Panc1 (cell line): Measurements from ENCODE around the gene RASGEF1C. TPM values are rescaled to one million over a fixed set of nuclear protein-coding genes. Genes with fewer than 3 reads are reported as not detected.

Experiments used
- ATAC-seq: fragments of 200-7000 bp; cut with Tn5 transposase; 2 replicates; pipeline ENCODE4 v1.9.1; 2020; ENCODE audit warnings: mild to moderate bottlenecking, moderate library complexity
- BruUV-seq: library from RNA; stranded (reverse); fragments of 400-500 nt; replicated peaks from 2 replicates; lab custom pipeline; 2021; lab: Mats Ljungman, UMichigan
- CTCF ChIA-PET: fragments of 300-600 bp; sonication (Branson Sonifier 250); formaldehyde crosslinking; loops from one replicate; lab custom pipeline; 2022; ENCODE audit warnings: antibody characterized with exemption; lab: Charles Lee
- POLR2A ChIA-PET: fragments of 300-600 bp; sonication (Branson Sonifier 250); formaldehyde crosslinking; loops from one replicate; lab custom pipeline; 2022; ENCODE audit warnings: antibody characterized with exemption; lab: Charles Lee
- DNase-seq: peaks from one replicate; pipeline ENCODE4 v3.0.0-alpha.2; 2010; ENCODE audit warnings: low read depth, low spot score
- H3K27ac ChIP-seq: 2 replicates; pipeline ENCODE4 v1.5.1; 2011; ENCODE audit warnings: mild to moderate bottlenecking, low read length, inconsistent platforms
- H3K27me3 ChIP-seq: fragments of 200-500 bp; sonication (Bioruptor generic); 2 replicates; pipeline ENCODE4 v1.6.0; 2014; ENCODE audit warnings: low read length, inconsistent platforms; ENCODE audit not compliant: control insufficient read depth, insufficient read depth
- H3K36me3 ChIP-seq: fragments of 200-500 bp; sonication (Bioruptor generic); 2 replicates; pipeline ENCODE4 v1.5.1; 2014; ENCODE audit warnings: inconsistent platforms, mild to moderate bottlenecking, low read length, moderate library complexity; ENCODE audit not compliant: control insufficient read depth, insufficient read depth
- H3K4me1 ChIP-seq: 2 replicates; pipeline ENCODE4 v1.5.1; 2011; ENCODE audit warnings: inconsistent platforms, mild to moderate bottlenecking, low read length, moderate library complexity; ENCODE audit not compliant: control insufficient read depth, insufficient read depth
- H3K4me3 ChIP-seq, 2 experiments: 2 replicates each; pipeline ENCODE4 v1.5.1; 2011 to 2012; ENCODE audit warnings: low read depth in 2 of 2, low read length in 2 of 2, mild to moderate bottlenecking in 2 of 2, inconsistent platforms in 1 of 2, moderate library complexity in 1 of 2
- H3K9me3 ChIP-seq: fragments of 200-500 bp; sonication (Bioruptor generic); 2 replicates; pipeline ENCODE4 v1.5.1; 2014; ENCODE audit warnings: low read depth, mild to moderate bottlenecking, inconsistent platforms, low read length, moderate library complexity; ENCODE audit not compliant: control insufficient read depth, insufficient read depth
- CTCF ChIP-seq: fragments of 450-650 bp; IDR thresholded peaks from 2 replicates; pipeline ENCODE4 v1.5.1; 2017; ENCODE audit warnings: mild to moderate bottlenecking
- POLR2AphosphoS5 ChIP-seq: IDR thresholded peaks from 2 replicates; pipeline ENCODE4 v1.6.1; 2012; ENCODE audit warnings: mild to moderate bottlenecking, low read depth, low read length, moderate library complexity
- REST ChIP-seq, 2 experiments: IDR thresholded peaks; 2 replicates each; pipeline ENCODE4 v1.6.1; 2011 to 2012; ENCODE audit warnings: low read depth in 2 of 2, control low read depth in 1 of 2, low read length in 1 of 2, mild to moderate bottlenecking in 1 of 2, moderate library complexity in 1 of 2; ENCODE audit not compliant: insufficient read depth in 1 of 2
- SIN3A ChIP-seq: IDR thresholded peaks from 2 replicates; pipeline ENCODE4 v1.6.1; 2012; ENCODE audit warnings: low read depth, mild to moderate bottlenecking, low read length, moderate library complexity, borderline replicate concordance; ENCODE audit not compliant: insufficient read depth
- TCF7L2 ChIP-seq: IDR thresholded peaks from 2 replicates; pipeline ENCODE4 v1.6.1; 2011; ENCODE audit warnings: mild to moderate bottlenecking, low read depth, low read length, inconsistent platforms
- in situ Hi-C: cut with HindIII; loops from 2 replicates; pipeline ENCODE4 v1.10.0; 2016; ENCODE audit warnings: low sequenced_read_pairs, low pct_unique_long_range_greater_than_20kb
- intact Hi-C: fragments of 100-400 bp; cut with micrococcal nuclease; formaldehyde crosslinking; loops from one replicate; pipeline ENCODE4 v1.10.0; 2022; ENCODE audit not compliant: unreplicated experiment
- total RNA-seq: library from RNA; stranded (reverse); gene quantifications from one replicate; pipeline ENCODE4 v1.2.1, GENCODE V29; 2021; ENCODE audit not compliant: unreplicated experiment

RASGEF1C gene
- total RNA-seq, 1 experiment from 2014 or later = 0.49 TPM

- Histone ChIP-seq H3K27me3 (no peaks in the 10 kb centered on the region), H3K9me3 (no peaks in the 10 kb centered on the region), H3K4me1 (no peaks in the 10 kb centered on the region), H3K36me3 (no peaks in the 10 kb centered on the region), H3K4me3 (no peak overlapping the region), H3K27ac (no peak overlapping the region)
- no TSS peak for BruUV-seq
- intact Hi-C loops (no loop called here), in situ Hi-C loops (no loop called here)
- CTCF ChIA-PET = no interaction called here
- DNase-seq (no peak), ATAC-seq (no peak)
- TF ChIP-seq REST (IDR thresholded peaks at IDR 0.05; ENCODE audit: insufficient read depth in 1 of 2, low read depth in 2 of 2, low read length in 1 of 2) (no peak), POLR2AphosphoS5 (no peak), TCF7L2 (no peak), CTCF (no peak), SIN3A (no peak)
- POLR2A ChIA-PET = interaction anchor here (0.7 kb wide), 1 partner anchor 121 kb away, joined by 7 read pairs; no protein-coding TSS in a partner anchor
These were observed 15.1 kb downstream of the RASGEF1C start for GRCh38 chr5:180193749-180194375.

- Histone ChIP-seq H3K36me3 (no peaks in the 10 kb centered on the region), H3K27me3 (no peaks in the 10 kb centered on the region), H3K4me1 (no peaks in the 10 kb centered on the region), H3K27ac (no peak overlapping the region), H3K9me3 (no peaks in the 10 kb centered on the region), H3K4me3 (no peak overlapping the region)
- in situ Hi-C loops = no loop called here
- ChIA-PET POLR2A (no interaction called here), CTCF (no interaction called here)
- TF ChIP-seq TCF7L2 (no peak), SIN3A (no peak), POLR2AphosphoS5 (no peak)
- intact Hi-C loops = no loop called here
- no TSS peak for BruUV-seq
- DNase-seq = no peak
- ATAC-seq = no peak
These were observed 17.3 kb downstream of the RASGEF1C start for GRCh38 chr5:180191716-180192115.

- POLR2A ChIA-PET = no interaction called here
- CTCF ChIA-PET = no interaction called here
- intact Hi-C loops (no loop called here), in situ Hi-C loops (no loop called here)
- no peak overlapping the region for H3K4me3 ChIP-seq
- H3K9me3 ChIP-seq = no peaks in the 10 kb centered on the region
- TF ChIP-seq CTCF (no peak), SIN3A (no peak)
- no peaks in the 10 kb centered on the region for H3K36me3 ChIP-seq
- no peaks in the 10 kb centered on the region for H3K4me1 ChIP-seq
- BruUV-seq = no TSS peak
- H3K27me3 ChIP-seq = no peaks in the 10 kb centered on the region
- DNase-seq (no peak), ATAC-seq (no peak)
- H3K27ac ChIP-seq = no peak overlapping the region
These were observed 21.2 kb downstream of the RASGEF1C start for GRCh38 chr5:180187767-180188166.
